GM19025 (cell line): ENCODE measurements around the gene PTGER3.
"Not testable (repeated sequence)": the region's sequence is repeated elsewhere in the genome, so short reads cannot be mapped to it uniquely, and the experiment has no call there.

Experiments
- ATAC-seq: cut with Tn5 transposase; IDR thresholded peaks from one replicate; pipeline ENCODE4 v1.9.1; 2021; ENCODE audit warnings: mild to moderate bottlenecking, low read depth, moderate library complexity; ENCODE audit not compliant: unreplicated experiment

Gene PTGER3

DNA sequence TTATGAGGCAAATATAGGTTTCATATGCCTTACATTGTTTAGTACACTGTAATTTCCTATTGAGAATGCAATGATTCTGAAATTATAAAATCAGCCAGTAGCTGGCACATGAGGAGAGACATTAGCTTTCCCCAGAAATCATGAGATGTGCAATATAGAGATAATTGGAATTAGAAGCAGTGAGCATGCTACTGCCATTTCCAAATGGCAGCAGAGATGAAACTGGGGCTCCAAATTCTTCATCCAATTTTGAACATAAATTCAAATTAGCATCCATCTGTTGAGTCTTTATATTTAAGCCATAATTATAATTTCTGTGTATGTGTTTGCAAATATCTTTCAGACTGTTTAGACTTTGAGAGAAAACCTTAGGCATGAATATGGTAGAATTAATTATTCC lies 28.8 kb downstream of the PTGER3 start:
- ATAC-seq = no peak

DNA sequence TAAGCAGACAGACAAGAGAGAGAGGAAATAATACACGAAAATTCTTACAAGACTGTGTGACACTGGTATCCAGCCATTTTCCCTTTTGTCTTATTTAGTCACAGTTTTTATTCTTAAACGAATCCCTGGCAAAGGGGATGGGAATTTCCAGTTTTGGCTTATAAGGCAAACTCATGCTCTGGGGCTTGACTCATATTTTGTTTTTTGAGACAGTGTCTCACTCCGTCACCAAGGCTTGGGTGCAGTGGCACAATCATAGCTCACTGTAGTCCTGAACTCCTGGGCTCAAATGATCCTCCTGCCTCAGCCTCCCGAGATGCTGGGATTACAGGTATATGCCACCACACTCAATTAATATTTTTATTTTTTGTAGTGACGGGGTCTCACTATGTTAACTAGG lies 31.9 kb downstream of the PTGER3 start:
- ATAC-seq = no peak

DNA sequence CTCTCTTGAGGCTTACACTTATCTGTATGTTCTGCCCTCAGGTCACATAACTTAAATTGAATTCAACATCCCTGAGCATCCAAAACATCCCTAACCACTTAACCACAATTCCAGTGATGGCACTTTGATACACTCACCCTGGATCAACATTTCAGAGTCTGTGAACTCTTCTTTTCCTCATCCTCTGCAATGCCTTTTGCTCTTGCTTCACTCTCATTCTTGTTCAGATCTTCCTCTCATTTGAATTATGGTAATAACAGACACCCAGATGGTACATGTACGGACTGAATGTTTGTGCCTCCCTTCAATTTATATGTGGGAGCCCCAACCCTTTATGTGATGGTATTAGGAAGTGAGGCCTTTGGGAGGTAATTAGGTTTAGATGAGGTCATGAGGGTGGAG lies 33.4 kb downstream of the PTGER3 start:
- no peak for ATAC-seq

DNA sequence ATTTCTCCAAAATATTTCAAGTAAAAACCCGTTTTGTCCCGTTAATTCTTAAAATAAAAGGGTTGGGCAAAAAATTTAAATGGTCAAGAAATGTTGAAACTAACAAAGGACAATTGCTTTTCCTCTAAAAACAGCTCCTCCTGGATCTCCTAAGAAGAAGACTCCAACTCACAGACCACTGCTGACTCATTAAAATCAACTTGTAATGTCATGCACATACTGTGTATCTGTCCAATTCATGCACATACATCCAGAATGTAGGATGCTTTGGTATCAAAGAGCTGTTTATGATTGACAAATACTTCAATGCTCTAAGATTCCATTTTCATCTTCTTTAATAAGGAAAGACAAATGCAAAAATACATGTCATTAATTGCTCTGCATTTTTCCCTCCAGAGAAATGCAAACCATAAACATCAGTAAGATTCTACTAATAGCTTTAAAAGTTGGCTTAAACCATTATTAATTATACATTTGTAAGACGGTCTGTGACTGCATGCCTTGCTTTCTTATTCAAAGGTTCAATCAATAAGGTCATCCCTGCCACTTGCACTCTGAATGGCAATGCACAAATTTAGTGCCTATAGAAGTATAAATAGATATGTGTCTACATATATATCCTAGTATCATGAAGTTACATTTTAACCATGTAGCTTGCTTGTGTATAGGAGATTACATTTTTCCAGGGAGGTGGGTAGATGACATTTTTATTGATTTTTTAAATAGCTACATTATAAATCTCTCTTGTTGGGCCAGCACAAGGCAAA lies 44.7 kb downstream of the PTGER3 start:
- no peak for ATAC-seq

DNA sequence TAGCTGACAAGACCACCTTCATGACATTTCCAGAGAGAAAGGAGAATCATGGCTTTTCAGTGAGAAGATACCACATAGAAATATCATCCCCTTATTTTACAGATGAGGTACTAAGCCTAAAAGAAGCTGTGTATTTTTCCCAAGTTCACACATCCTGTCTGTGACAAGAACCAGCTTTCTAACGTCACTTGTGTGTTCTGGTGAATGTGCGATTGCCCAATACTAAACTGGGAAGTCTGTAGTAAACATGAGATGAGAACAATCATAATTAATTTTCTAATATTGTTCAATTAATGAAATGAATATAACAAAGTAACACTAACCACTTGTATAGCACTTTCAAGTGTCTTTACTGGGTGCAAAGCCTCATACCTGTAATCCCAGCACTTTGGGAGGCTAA lies 46.0 kb downstream of the PTGER3 start:
- no peak for ATAC-seq

- no peak for ATAC-seq
Measured at GRCh38 chr1:70997793-70998192, 49.8 kb downstream of the PTGER3 start.

GRCh38 chr1:70994753-70995268 lies 52.8 kb downstream of the PTGER3 start:
- ATAC-seq = no peak

- no peak for ATAC-seq
Measured at GRCh38 chr1:70993798-70994197, 53.8 kb downstream of the PTGER3 start.

GRCh38 chr1:70992521-70992920 lies 55.1 kb downstream of the PTGER3 start:
- no peak for ATAC-seq

- ATAC-seq = no peak
Measured at GRCh38 chr1:70990469-70991253, 57.0 kb downstream of the PTGER3 start.

DNA sequence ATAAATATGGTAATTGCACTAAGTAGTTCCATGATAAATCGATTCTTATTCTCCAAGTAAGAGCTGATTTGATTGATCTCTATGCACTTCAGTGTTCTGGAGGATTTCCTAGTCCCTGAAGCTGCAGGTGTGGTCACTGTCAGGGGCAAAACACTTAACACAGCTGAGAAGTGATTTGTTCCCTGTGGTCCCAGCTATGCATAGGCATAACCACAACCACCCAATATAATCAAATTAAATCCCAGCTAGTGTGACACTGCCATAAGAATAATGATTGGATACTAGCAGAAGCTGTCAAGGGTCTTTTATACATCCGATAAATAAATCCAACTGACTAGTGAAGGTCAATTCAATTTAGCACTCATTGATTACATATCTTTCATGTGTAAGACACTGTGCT lies 60.1 kb downstream of the PTGER3 start:
- ATAC-seq = no peak

- ATAC-seq = not testable (repeated sequence)
Measured at GRCh38 chr1:70985776-70986225, 61.8 kb downstream of the PTGER3 start.

- ATAC-seq = not testable (repeated sequence)
Measured at GRCh38 chr1:70985278-70985677, 62.3 kb downstream of the PTGER3 start.

GRCh38 chr1:70980361-70980760 lies 67.3 kb downstream of the PTGER3 start:
- ATAC-seq = no peak

GRCh38 chr1:70979881-70980280 lies 67.7 kb downstream of the PTGER3 start:
- no peak for ATAC-seq

DNA sequence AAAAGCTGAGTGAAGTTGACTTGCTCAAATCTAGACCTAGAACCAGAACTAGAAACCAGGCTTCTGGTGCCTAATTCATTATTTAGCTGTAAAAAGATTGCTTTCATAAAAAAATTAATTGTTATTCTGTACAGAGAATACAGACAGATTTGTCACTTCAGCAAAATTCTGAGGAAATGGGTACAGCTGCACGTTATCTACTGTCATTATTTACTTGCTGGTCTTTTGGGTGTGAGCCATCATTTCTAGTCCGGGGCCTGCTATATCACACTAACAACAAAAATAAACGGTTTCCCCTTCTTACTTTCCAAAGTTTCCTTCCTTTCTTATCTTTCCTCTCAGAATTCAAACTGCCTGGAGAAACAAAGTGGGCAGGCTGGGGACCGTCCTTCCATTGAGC lies 68.3 kb downstream of the PTGER3 start:
- ATAC-seq = no peak

- no peak for ATAC-seq
Measured at GRCh38 chr1:70978623-70979022, 69.0 kb downstream of the PTGER3 start.

- no peak for ATAC-seq
Measured at GRCh38 chr1:70977575-70977974, 70.0 kb downstream of the PTGER3 start.

- no peak for ATAC-seq
Measured at GRCh38 chr1:70977041-70977440, 70.6 kb downstream of the PTGER3 start.

DNA sequence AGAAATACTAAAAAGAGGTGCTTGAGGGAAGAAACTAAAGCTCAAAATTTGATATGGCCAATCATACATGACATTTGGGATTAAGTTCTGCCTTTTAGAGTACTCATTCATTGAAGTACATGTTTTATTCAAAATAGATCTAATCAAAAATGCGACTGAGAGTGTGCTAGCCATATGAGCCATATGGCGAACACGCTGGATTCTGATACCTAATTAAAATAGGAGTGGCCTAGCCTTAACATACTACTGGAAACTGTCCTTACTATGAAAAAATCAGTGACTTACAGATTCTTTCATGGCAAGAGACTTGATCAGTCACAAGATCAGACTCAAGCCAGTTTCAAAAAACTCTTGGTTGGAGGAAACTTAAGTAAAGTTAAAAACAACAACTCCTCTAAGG lies 73.9 kb downstream of the PTGER3 start:
- ATAC-seq = no peak

DNA sequence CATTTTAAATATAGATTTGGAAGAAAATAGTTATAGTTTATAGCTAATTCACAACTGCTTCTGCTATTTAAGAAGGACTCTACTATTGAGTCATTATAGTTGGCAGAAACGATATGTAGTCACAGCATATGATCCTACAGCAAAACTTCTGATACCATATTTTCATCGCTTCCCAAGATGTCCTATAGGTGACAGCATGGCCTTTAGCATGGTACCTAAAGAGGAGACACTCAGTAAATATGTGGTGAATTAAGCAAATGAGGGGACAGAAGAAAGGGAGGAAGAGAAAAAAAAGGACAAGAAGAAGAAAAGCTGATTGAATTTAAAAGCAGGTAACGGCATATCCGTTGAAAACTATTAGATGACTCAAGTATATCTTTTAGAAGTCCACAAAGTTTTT lies 77.2 kb downstream of the PTGER3 start:
- ATAC-seq = no peak
